Measurements from ENCODE around the gene CLDN10.
"Not testable (repeated sequence)": the region's sequence is repeated elsewhere in the genome, so short reads cannot be mapped to it uniquely, and the experiment has no call there.

The CLDN10 gene

DNA sequence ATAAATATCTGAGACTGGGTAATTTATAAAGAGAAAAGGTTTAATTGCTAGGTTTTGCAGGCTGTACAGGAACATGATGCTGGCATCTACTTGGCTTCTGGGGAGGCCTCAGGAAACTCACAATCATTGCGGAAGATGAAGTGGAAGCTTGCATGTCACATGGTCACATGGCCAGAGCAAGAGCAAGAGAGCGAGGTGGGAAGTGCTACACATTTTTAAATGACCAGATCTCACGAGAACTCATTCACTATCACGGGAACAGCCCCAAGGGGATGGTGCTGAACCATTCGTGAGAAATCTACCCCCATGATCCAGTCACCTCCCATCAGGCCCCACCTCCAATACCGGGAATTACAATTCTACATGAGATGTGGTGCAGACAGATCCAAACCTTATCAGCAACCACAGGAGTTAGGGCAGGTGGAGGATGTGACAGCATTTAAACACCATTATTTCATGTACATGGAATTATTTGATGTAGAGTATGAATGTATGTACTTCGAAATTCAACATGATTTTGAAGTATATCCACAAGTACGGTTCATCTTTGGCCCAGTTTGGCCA lies 10.5 kb upstream of the CLDN10 start:
- DNase-seq = no peak

DNA sequence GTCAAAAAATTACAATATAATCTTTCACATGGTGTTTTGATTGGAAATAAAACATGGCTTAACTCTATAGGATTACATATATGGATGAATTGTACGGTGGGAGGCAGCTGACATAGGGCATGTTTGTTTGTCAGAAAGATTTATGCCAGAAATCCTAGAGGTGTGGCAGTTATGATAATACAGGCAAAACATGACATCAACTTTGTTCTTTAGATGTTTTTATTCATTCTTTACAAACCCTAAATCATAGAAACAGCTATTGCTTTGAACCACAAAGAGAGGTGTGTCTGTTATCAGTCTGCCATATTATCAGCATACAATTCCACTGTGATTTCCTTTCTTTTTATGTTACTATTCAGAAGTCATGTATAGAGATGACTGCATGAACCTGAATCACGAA lies 8.2 kb upstream of the CLDN10 start:
- DNase-seq = no peak

DNA sequence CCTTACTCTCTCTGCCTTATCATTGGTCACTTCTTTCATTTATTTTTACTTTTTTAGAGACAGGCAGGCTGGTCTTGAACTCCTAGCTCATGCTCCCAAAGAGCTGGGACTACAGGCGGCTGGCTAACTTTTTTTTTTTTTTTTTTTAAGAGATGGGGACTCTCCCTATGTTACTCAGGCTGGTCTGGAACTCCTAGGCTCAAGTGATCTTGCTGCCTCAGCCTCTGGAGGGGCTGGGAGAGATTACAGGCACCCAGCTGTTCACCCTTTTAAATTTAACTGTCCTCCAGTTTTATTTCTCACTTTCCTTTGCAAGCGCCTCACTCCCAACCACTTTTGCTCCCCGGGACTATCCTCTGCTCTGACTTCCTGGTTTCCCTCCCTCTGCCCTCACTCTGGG lies 5.6 kb upstream of the CLDN10 start:
- DNase-seq = no peak

DNA sequence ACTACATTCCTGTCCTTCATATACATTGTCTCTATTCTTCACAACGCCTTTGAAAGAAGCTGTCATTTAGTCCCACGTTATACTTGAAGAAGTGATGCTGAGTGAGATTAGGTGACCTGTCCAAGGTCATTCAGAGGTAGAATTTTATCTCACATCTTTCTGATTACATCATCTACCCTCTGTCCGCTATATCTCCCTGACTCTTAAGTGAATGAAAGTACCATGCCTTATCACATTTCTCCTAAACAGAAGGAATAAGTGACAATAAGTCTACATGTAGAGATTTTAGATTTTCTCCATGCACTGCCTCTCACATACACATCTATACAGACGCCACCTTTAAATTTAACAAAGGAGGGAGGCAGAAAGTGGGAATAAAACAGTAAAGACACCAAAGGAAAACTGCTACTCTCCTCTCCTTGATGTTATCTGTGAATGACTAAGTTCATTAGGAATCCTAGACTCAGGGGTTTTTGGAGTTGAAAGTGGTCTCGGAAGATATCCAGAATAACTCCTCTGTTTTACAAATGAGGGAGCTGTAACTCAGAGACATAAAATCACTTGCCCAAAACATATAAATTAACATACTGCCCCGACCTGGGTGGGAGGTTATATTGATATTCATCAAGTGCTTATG lies 4.9 kb upstream of the CLDN10 start:
- no peak for DNase-seq

DNA sequence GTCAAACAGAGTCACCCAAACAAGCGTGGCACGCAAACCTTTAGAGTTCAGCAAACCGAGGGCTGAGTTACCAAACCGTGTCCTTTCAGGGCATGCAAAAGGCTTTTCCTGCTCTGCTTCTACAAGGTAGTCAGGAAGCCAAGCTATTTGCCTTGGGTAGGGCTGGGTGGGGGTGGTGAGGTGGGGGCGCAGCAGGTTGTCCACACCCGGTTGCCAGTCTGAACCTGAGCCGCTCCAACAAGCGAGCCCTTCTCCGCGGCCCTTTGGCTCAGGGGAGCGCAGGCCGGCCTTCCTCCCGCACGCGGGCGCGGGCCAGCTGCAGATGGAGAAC lies 347 bp upstream of the CLDN10 start:
- no peak for DNase-seq

DNA sequence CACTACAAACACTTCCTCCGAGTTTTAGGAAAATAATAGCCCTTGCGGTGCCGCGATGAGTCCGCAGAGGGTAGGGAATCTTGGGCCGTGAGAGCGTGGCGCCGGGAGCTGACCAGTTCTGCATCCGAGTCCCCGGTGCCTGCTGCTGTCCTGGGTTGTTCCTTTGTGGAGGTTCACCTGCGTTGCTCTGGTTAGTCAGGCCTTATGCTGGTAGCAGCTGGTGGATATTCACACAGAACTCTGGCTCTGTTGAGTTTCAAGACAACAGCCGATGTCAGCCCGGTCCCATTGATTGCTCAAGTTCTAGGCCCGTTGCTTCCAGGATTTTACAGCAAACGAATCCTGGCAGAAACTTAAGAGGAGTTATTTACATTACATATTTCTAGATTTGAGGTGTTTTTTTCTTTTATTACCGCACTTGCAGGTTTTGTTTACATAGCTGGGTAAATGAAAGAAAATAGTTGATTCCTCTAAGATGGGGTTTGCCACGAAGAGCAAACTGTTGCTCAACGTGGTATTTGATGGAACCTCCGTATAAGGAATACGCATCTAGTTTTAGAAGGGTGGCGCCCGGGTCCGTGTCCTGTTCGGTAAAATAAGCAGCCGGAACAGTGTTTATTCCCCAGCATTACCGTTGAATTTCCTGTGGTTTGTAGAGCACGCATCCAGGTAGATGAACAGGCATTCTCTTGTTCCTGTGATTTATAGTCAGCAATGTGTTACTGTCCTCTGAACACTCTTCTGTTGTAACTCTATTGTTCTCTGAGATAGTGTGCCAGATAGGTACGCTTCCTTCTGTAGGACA lies 1.3 kb downstream of the CLDN10 start:
- DNase-seq = peak; percentile 51

DNA sequence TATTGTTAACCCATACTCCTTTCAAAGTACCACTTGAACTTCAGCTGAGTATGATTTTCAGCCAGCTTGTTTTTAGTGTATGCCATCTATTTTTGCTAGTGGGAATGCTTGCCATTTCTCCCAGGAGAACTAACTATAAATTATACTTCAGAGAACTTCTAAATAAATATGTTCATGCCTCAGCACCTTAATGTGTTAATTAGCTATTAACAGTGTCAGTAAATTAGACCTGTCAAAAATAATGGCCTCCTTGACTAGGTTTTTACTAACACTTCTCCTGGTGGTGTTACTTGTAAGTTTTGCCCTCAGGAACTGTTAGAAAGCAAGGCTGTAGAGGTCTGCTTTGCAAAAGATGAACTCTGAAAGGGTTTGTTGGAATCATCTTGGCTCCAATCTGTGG lies 4.5 kb downstream of the CLDN10 start:
- no peak for DNase-seq

DNA sequence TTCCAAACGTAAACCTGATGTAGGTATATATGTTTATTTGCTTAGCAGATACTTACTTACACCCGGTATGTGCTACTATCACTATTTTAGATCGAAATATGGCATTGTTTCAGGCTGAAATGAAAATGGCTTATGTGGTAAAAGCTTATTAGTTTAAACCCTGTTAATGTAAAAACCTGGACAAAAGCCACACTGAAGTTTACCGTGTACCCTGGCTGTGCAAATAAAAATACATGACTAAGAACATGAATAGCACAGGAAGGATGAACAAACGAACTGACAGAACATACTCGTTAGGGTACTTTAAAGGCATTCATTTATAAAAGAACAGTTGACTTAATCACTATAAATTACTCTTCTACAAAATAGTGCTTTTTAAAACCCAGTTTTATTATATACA lies 6.6 kb downstream of the CLDN10 start:
- no peak for DNase-seq

DNA sequence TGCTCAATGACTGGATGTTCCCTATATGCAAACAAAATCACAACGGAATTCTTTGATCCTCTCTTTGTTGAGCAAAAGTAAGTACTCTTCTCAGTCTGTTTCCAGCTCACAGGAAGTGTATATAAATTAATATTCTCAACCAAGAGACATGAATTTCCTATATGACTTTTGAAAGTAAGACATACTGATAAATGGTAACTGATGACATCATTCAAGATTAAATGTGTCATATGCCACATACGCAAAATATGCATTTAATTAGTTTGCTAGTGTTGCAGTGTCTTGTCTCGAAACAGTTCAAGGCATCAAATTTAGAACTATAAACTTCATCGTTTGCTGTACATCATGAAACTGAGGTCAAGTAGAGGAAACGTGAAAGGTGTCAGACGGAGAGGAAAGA lies 7.9 kb downstream of the CLDN10 start:
- no peak for DNase-seq

DNA sequence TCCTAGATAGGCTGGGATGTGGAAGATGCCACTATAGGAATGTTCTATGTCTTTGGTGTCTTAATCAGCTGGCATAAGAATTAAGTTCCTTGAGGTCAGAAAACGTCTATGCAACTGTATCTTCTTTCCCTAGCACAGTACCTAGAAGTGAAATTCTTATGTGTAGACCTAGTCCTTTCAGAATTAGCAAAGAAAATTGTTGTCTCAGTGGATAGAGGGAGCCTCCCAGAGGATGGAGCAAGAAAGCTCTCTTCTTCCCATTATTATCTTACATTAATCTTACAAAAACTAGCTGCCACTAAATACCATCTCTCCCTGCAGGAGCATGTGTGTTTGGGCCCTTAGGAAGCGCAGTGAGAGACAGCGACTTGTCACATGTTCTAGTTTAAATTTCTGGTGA lies 11.6 kb downstream of the CLDN10 start:
- DNase-seq = no peak

DNA sequence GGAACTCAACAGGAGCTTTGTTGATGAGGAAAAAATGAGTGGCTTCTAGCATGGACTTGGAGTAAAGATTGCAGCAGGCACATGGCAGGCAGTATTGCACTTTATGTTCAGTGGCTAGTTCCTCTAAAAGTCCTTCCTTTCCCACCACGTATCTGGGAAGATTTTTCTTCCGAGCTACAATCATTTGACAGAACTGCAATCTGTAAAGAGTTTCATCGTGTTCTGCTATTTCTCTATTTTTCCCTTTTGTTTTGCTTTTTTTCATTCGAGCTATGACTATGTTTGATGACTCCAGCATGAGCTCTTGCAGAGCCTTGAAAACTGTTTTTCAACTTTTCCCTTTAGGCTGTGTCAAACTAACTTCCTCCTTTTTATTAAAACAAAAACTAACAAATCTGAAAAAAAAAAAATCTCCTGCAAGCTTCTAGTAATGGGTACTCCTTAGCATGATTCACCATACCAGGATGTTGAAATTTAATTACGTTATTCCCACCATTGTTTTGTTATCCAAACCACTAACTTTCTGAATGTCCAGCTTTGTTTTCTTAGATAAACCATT lies 12.3 kb downstream of the CLDN10 start:
- no peak for DNase-seq

DNA sequence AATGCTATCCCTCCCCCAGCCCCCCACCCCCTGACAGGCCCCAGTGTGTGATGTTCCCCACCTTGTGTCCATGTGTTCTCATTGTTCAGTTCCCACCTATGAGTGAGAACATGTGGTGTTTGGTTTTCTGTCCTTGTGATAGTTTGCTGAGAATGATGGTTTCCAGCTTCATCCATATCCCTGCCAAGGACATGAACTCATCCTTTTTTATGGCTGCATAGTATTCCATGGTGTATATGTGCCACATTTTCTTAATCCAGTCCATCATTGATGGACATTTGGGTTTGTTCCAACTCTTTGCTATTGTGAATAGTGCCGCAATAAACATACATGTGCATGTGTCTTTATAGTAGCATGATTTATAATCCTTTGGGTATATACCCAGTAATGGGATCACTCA lies 13.2 kb downstream of the CLDN10 start:
- DNase-seq = not testable (repeated sequence)

DNA sequence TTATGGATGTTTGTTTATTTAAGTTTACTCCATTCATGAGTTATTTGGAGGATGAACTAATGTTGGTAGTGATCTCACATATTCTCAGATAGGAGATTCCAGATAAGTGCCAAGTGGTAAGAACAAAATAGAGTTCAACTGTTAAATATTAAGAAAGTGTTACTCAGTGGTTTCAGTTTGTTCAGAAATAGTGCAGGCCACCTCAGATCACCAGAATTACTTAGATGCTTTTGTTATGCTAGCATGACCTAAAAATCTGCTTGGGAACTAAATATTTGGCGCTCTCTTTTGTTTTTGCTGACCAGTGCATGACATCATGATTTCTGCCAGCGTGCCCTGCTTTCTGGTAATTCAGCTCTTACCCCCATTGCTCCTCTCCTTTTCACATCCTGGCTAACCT lies 15.6 kb downstream of the CLDN10 start:
- no peak for DNase-seq

DNA sequence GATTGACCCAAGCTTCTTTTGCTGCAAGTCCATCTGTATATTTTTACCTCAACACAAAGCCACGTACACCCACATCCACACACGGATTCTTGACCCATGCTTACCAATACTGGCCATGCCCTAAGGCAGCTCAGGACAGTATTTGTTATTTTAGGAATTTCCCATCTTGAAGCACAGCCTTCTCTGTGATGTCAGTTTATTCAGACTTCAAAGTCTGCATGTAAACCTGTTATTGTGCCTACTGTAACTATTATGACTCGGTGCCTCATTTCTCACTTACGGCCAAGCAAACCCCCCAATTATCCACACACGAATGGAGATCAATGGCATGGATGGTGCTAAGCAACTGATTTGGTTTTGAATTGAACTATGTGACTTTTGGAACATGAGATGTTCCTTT lies 17.5 kb downstream of the CLDN10 start:
- no peak for DNase-seq

DNA sequence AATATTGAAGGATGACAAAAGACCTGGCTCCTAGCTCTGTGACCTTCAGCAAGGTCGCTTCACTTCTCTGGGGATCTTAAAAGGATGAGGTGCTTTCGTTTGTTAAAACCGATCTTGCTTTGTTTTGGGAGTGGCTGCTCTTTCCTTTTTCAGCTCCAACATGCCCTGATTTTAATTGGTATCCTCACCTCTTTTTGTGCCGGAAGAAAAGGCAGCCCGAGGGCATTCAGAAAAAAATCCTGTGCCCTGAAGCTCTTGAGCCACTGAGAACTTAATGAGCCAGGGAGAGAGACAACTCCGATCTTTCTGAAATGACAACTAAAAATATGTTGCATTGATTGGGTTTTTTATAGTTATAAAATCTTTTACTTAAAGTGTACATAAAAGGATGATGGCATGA lies 19.4 kb downstream of the CLDN10 start:
- DNase-seq = no peak

DNA sequence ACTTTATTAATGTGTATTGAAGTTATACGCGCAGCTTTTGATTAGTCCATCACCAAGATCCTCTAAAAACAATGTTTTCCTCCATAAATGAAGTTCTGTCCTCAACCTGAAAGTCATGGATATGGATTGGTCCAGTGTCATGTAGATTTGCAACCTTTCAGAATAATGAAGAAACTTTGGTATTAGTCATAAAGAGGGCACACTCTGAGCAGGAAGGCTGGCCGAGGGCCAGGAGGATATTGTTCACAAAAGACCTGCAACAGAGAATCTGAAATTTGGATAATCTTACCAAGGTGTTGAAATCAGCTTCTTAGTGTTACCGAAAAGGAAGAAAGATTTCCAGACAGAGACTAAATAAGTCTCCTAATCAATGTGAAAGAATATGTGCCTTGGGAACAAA lies 20.7 kb downstream of the CLDN10 start:
- DNase-seq = no peak

DNA sequence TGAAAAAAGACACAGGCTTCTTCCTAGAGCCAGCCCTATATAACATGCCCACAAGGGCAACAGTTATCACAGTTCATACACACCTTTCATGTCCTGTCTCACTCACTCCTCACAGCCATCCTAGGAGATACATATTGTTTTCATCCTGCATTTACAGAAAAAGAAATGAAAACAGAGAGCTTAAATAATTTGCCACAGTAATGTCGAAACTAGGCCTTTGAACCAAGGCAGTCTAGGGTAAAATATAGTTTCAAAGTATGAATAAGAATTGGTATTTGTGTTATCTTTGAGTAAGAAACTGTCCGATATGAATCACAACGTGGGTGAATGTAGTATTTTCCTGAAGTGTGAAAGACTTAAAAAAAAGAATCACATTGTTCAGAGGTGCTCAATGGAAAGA lies 26.8 kb downstream of the CLDN10 start:
- no peak for DNase-seq

DNA sequence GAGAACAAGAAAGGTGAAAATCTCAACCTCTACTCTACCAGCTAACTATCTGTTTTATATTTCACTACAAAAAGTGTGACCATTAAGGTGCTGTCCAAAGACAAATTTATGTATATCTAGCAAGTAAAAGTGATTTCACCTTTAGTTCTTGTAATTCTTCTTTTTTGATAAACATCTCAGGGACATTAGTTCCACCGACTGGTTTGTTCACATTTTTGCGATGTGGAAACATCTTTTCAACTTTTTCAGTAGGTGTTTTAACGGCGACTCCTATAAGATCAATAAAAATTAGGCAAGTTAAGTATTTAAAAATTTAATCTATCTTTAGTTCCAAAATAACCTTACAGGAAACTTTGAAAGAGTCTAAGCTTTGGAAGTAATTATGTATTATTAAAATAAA lies 33.3 kb downstream of the CLDN10 start:
- DNase-seq = no peak

DNA sequence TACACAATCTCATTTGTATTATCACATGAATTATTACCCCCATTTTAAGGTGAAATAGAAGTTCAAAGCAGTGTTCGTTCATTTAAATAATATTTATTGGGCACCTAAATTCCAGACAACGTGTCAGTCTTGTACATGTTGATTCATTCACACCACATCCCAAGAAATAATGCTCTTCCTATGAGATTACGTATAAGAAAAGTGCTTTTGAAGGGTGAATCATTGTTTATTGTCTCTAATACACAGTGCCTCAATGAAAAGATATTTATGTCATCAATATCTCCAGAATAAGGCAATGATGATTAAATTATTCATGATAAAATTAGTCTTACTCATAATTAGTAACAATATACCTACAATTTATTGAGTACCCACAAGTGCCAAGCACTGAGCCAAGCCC lies 35.6 kb downstream of the CLDN10 start:
- DNase-seq = no peak

DNA sequence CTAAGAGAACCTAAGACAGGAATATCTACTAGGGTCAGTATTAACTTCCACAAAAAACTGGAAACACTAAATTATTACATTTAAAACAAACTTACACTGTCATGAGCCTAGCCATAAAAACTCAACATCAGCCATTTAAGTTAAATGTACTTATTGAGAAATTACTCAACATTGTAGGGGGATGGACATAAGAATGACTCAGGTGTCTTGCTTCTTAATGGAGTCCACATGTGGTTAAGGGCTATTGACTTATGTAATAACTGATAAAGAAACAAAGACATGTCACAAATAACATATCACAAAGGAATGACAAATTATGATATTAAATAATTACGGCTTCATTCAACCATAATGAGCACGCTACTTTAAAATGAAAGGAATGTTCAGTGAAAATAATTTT lies 36.2 kb downstream of the CLDN10 start:
- DNase-seq = no peak

DNA sequence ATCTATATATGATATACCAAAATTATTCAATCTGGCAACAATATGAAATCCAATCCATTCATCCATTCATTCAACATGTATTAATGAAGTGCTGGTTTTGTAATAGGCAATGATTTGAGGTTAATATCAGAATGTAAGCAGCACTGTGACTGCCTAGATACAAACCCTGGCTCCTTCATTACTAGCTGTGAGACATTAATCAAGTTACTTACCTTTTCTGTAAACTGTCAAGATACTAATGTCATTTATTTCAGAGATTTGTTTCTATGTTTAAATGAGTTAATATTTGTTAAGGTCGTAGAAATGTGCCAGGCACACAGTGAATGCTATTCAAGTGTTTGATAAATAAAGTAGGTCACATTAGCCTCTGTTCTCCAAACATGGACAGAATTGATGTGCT lies 40.9 kb downstream of the CLDN10 start:
- no peak for DNase-seq

DNA sequence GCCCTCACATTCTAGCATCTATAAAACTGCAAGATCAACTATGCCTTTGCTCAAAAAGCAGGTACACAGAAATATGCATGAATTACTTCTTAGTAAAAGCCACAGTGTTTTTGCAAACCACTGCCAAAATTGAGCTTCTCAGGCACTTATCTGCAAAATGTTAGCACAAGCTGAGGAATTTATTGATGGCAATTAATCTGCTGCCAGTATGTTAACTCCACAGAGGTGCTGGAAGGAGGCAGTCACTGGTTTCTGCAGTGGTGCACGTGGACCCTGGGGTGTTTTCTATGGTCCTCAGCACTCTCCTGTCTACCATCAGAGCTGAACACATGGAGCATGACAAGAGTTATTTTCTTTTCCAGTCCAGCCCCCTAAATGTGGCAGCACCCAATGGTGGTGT lies 44.2 kb downstream of the CLDN10 start:
- no peak for DNase-seq

DNA sequence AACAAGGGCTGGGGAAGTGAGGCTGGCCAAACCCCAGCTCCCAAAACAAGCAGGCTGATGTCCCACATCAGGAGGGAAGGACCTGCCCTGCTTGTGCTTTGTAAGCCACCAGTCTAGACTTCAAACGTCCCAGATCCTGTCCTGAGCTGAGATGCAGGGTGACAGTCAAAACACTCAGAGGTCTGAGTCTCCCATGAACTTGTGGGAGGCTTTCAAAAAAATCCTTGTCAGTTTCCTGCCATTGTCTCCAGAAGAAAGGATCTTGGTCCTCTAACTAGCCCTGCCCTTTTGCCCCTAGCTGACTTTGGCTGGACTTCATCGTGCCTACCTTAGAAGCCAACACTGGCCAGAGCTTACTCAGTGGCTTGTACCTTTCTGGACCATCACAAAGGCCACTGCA lies 48.7 kb downstream of the CLDN10 start:
- DNase-seq = no peak

DNA sequence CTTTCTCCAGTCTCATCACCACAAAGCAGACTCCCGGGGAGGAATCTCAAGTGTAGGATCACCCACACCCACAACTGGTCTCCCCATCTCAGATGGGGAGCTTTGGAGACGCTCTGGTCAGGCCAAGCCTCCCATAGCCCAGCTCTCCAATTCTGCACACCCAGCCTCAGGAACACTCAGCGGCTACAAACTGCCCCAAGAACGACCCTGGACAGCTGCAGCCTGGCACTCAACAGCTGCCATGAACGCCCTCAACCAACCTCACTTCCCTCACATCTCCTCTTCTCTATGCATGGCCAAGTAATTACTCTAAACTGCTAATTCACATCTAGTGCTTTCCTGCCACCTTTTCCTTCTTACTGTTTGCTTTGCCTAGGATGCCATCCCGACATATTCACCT lies 49.4 kb downstream of the CLDN10 start:
- no peak for DNase-seq

All from NCI-H526 treated with DMSO at 0.1 percent for 48 hours (cell line).